Thymus (tissue), 14 donors: ENCODE measurements around the gene MYO5C. TPM values are rescaled to one million over a fixed set of nuclear protein-coding genes. Genes with fewer than 3 reads are reported as not detected.

ENCODE experiments used
- DNase-seq, 9 donors: peaks; one replicate each; pipeline ENCODE4 v3.0.0-alpha.2; 2013; ENCODE audit warnings: low spot score in 9 of 9, low read depth in 6 of 9, missing footprints in 1 of 9
- H3K27ac ChIP-seq, 2 donors: one replicate each; pipeline ENCODE4 v1.5.1; 2013; ENCODE audit warnings: control low read depth in 1 of 2, low read depth in 1 of 2, low read length in 1 of 2, mild to moderate bottlenecking in 1 of 2, moderate library complexity in 1 of 2
- H3K27me3 ChIP-seq, 2 donors: one replicate each; pipeline ENCODE4 v1.5.1; 2013; ENCODE audit warnings: low read length in 1 of 2; ENCODE audit not compliant: control insufficient read depth in 2 of 2, insufficient read depth in 1 of 2
- H3K36me3 ChIP-seq, 2 donors: one replicate each; pipeline ENCODE4 v1.5.1; 2013; ENCODE audit warnings: low read length in 1 of 2, mild to moderate bottlenecking in 1 of 2, moderate library complexity in 1 of 2; ENCODE audit not compliant: control insufficient read depth in 2 of 2, insufficient read depth in 2 of 2
- H3K4me1 ChIP-seq, 2 donors: one replicate each; pipeline ENCODE4 v1.5.1; 2013; ENCODE audit warnings: low read length in 2 of 2; ENCODE audit not compliant: control insufficient read depth in 2 of 2, insufficient read depth in 2 of 2
- H3K4me3 ChIP-seq, 2 donors: one replicate each; pipeline ENCODE4 v1.5.1; 2013; ENCODE audit warnings: low read length in 2 of 2, control low read depth in 1 of 2, mild to moderate bottlenecking in 1 of 2
- H3K9me3 ChIP-seq, 2 donors: one replicate each; pipeline ENCODE4 v1.5.1; 2013; ENCODE audit warnings: low read length in 1 of 2, mild to moderate bottlenecking in 1 of 2; ENCODE audit not compliant: control insufficient read depth in 2 of 2, insufficient read depth in 1 of 2
- WGBS: extraction: QIAGEN DNeasy Blood & Tissue Kit; methylation state at CpG from one replicate; pipeline ENCODE4 v1.1.7; 2013; 5-methylcytosine and 5-hydroxymethylcytosine counted together
- long read RNA-seq, 10 donors: transcript quantifications; one replicate each; lab custom pipeline, GENCODE V29; 2026
- polyA plus RNA-seq: library from polyadenylated mRNA; stranded (reverse); fragments of 200-250 nt; gene quantifications from one replicate; pipeline ENCODE4 v1.2.3, GENCODE V29; 2013
- total RNA-seq: library from RNA; stranded (reverse); fragments of 120-200 nt; gene quantifications from one replicate; pipeline ENCODE4 v1.2.4, GENCODE V29; 2013
- donor health status: healthy.

The MYO5C gene, protein sequence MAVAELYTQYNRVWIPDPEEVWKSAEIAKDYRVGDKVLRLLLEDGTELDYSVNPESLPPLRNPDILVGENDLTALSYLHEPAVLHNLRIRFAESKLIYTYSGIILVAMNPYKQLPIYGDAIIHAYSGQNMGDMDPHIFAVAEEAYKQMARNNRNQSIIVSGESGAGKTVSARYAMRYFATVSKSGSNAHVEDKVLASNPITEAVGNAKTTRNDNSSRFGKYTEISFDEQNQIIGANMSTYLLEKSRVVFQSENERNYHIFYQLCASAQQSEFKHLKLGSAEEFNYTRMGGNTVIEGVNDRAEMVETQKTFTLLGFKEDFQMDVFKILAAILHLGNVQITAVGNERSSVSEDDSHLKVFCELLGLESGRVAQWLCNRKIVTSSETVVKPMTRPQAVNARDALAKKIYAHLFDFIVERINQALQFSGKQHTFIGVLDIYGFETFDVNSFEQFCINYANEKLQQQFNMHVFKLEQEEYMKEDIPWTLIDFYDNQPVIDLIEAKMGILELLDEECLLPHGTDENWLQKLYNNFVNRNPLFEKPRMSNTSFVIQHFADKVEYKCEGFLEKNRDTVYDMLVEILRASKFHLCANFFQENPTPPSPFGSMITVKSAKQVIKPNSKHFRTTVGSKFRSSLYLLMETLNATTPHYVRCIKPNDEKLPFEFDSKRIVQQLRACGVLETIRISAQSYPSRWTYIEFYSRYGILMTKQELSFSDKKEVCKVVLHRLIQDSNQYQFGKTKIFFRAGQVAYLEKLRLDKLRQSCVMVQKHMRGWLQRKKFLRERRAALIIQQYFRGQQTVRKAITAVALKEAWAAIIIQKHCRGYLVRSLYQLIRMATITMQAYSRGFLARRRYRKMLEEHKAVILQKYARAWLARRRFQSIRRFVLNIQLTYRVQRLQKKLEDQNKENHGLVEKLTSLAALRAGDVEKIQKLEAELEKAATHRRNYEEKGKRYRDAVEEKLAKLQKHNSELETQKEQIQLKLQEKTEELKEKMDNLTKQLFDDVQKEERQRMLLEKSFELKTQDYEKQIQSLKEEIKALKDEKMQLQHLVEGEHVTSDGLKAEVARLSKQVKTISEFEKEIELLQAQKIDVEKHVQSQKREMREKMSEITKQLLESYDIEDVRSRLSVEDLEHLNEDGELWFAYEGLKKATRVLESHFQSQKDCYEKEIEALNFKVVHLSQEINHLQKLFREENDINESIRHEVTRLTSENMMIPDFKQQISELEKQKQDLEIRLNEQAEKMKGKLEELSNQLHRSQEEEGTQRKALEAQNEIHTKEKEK (N-terminal part only)
- total RNA-seq (3.2 TPM), polyA plus RNA-seq (3.0 TPM)
- long read RNA-seq, donor 1, result 0 reads
- long read RNA-seq, donor 2, result 0 reads
- long read RNA-seq, donor 3, result 0 reads
- long read RNA-seq, donor 4, result 0 reads
- long read RNA-seq, donor 5, partial matches to known transcripts, result 0 of 1 reads
- long read RNA-seq, donor 5, other reads (novel, unspliced or antisense), result 0 of 1 reads
- long read RNA-seq, donor 6, result 0 reads
- long read RNA-seq, donor 7, result 0 reads
- long read RNA-seq, donor 8, result 0 reads
- long read RNA-seq, donor 9, result 0 reads
- long read RNA-seq, donor 10, result 0 reads

DNA sequence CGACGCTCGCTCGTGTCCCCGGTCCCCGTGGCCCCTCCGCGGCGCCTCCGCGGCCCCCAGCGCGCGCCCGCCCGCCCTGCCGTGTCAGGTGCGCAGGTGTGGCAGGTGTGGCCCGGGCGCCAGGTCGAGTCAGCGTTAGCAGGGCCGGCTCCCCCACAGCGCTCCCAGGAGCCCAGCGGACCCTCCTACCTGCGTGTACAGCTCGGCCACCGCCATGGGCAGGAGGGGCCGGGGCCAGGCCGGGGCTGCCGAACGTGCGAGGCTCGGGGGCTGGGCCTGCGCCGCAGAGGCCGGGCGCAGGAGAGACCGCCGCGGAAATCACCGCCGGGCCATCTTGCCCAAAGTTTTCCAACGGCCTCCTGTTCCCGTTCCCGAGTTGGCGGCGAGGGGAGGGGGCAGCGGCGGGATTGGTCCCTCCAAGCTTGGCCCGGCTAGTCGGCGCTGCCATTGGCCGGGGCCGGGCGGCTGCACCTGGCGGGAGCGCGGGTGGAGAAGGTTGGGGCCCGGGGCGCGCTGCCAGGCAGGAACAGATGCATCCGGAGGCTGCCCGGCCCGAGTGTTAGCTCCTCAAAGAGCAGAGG lies at the start of gene MYO5C:
TSS of gene MYO5C (minus strand) at position 384 of the 581 bp plus-strand sequence. CDS start at position 216, 168 bp downstream.
- H3K4me1 ChIP-seq, result peaks cover 4 to 6% of the 10 kb centered on the region in 2 donors
- peak in 1 of 9 donors; percentile 25 for DNase-seq
- peak within 1 kb of the TSS; percentile 22 to 47 for H3K4me3 ChIP-seq
- no peaks in the 10 kb centered on the region for H3K36me3 ChIP-seq
- no peaks in the 10 kb centered on the region for H3K9me3 ChIP-seq
- peaks cover 16 to 20% of the 10 kb centered on the region in 2 donors for H3K27me3 ChIP-seq
- H3K27ac ChIP-seq, result no peak within 1 kb of the TSS
- under 1% methylated on average over 65 of the region's 65 CpGs for WGBS

- Histone ChIP-seq H3K9me3 (no peaks in the 10 kb centered on the region), H3K4me3 (no peak overlapping the region), H3K27ac (no peak overlapping the region), H3K27me3 (no peaks in the 10 kb centered on the region), H3K4me1 (no peaks in the 10 kb centered on the region), H3K36me3 (peaks cover 0 to 13% of the 10 kb centered on the region in 2 donors)
- 100% methylated on average over 1 of the region's 1 CpG for WGBS
- no peak for DNase-seq
These were observed 49.0 kb upstream of the MYO5C start for GRCh38 chr15:52344592-52344991.

GRCh38 chr15:52343831-52344230 lies 48.2 kb upstream of the MYO5C start:
- 82% methylated on average over 3 of the region's 3 CpGs for WGBS
- H3K27me3 ChIP-seq, result no peaks in the 10 kb centered on the region

GRCh38 chr15:52340093-52340492 lies 44.5 kb upstream of the MYO5C start:
- H3K27ac ChIP-seq, result no peak overlapping the region
- no peak for DNase-seq
- WGBS, result 95% methylated on average over 16 of the region's 16 CpGs

More at GRCh38 chr15:52343831-52344230, 48.2 kb upstream of the MYO5C start:
- Histone ChIP-seq H3K9me3 (no peaks in the 10 kb centered on the region), H3K4me1 (no peaks in the 10 kb centered on the region), H3K4me3 (no peak overlapping the region), H3K36me3 (peaks cover 0 to 8% of the 10 kb centered on the region in 2 donors), H3K27ac (no peak overlapping the region)
- no peak for DNase-seq

DNA sequence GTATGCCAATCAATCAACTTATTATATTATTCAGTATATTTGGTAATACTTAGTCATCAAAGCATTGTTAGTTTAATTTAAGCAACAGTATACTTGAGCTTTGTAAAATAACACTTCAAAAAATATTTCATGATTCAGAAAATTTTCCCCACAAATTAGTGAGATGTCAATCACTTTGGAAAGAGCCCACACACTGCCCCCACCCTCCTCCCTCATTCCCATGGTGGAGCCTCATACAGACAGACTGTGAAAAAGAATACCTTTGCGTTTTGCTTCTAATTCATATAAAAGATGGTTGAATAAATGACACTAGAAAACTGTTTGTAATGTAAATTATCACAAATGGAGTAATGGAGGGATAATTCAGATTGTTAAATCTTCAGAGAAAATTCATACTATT lies 43.3 kb upstream of the MYO5C start:
- H3K4me1 ChIP-seq, result peaks cover 0 to 3% of the 10 kb centered on the region in 2 donors
- no peak overlapping the region for H3K27ac ChIP-seq
- DNase-seq, result no peak
- no peaks in the 10 kb centered on the region for H3K9me3 ChIP-seq
- peaks cover 0 to 8% of the 10 kb centered on the region in 2 donors for H3K36me3 ChIP-seq
- H3K4me3 ChIP-seq, result no peak overlapping the region
- 97% methylated on average over 1 of the region's 1 CpG for WGBS
- H3K27me3 ChIP-seq, result no peaks in the 10 kb centered on the region

More at GRCh38 chr15:52340093-52340492, 44.5 kb upstream of the MYO5C start:
- Histone ChIP-seq H3K4me1 (peaks cover 0 to 3% of the 10 kb centered on the region in 2 donors), H3K9me3 (no peaks in the 10 kb centered on the region), H3K27me3 (no peaks in the 10 kb centered on the region), H3K4me3 (no peak overlapping the region), H3K36me3 (peaks cover 0 to 8% of the 10 kb centered on the region in 2 donors)

GRCh38 chr15:52338058-52338457 lies 42.5 kb upstream of the MYO5C start:
- 99% methylated on average over 3 of the region's 3 CpGs for WGBS
- Histone ChIP-seq H3K4me1 (peaks cover 0 to 3% of the 10 kb centered on the region in 2 donors), H3K27me3 (no peaks in the 10 kb centered on the region), H3K4me3 (no peak overlapping the region), H3K9me3 (no peaks in the 10 kb centered on the region), H3K36me3 (peaks cover 0 to 8% of the 10 kb centered on the region in 2 donors), H3K27ac (no peak overlapping the region)
- no peak for DNase-seq

GRCh38 chr15:52337198-52337853 lies 41.7 kb upstream of the MYO5C start:
- Histone ChIP-seq H3K27ac (no peak overlapping the region), H3K36me3 (peaks cover 0 to 8% of the 10 kb centered on the region in 2 donors)
- 95% methylated on average over 5 of the region's 5 CpGs for WGBS

More at GRCh38 chr15:52337198-52337853, 41.7 kb upstream of the MYO5C start:
- Histone ChIP-seq H3K4me3 (no peak overlapping the region), H3K9me3 (no peaks in the 10 kb centered on the region), H3K27me3 (no peaks in the 10 kb centered on the region), H3K4me1 (peaks cover 0 to 3% of the 10 kb centered on the region in 2 donors)
- no peak for DNase-seq
